ENCODE data around the gene EDC3.
"Not testable (repeated sequence)": the region's sequence is repeated elsewhere in the genome, so short reads cannot be mapped to it uniquely, and the experiment has no call there.

The EDC3 gene, protein sequence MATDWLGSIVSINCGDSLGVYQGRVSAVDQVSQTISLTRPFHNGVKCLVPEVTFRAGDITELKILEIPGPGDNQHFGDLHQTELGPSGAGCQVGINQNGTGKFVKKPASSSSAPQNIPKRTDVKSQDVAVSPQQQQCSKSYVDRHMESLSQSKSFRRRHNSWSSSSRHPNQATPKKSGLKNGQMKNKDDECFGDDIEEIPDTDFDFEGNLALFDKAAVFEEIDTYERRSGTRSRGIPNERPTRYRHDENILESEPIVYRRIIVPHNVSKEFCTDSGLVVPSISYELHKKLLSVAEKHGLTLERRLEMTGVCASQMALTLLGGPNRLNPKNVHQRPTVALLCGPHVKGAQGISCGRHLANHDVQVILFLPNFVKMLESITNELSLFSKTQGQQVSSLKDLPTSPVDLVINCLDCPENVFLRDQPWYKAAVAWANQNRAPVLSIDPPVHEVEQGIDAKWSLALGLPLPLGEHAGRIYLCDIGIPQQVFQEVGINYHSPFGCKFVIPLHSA

DNA sequence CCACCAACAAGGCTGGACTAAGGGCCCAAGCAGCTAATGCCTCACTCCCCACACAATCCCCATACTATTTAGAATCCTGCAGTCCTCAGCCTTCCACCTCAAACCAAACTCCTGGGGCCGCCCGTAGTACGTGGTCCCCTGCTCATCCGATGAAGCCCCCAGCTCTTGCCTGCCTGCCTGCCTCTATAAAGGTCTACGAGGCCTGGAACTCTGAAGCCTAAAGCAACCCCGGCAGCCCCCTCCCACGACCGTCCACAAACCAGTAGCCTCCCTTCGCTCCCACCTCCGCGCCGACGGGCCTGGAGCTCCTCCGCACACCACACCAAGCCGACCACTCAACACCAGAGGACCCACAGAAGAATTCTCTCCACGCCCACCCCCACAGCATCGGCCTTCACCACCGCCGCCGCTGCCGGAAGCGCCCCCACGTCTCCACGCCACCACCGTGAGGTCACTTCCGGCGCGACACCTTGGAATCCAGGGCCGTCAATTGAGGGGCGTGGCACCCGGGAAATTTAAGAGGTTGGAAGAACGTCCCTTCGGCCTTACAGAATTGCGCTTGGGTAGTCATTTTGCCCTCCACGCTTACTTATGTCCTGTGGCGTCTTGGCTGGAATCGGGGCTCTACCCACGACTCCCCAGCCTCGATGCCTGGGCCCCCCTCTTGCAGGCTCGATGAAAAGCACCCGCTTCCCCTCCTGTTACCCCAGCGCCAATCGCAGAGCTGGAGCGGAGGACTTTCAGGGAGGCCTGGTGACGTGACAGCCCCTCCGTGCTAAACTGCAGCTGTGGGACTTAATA is at the start of gene EDC3:
Gene EDC3 (minus strand): TSS at position 428 of the 801 bp plus-strand sequence. CDS start 20,900 bp downstream, outside the sequence.
- peak; percentile 75 for DNase-seq (ENCODE audit: low spot score)

DNA sequence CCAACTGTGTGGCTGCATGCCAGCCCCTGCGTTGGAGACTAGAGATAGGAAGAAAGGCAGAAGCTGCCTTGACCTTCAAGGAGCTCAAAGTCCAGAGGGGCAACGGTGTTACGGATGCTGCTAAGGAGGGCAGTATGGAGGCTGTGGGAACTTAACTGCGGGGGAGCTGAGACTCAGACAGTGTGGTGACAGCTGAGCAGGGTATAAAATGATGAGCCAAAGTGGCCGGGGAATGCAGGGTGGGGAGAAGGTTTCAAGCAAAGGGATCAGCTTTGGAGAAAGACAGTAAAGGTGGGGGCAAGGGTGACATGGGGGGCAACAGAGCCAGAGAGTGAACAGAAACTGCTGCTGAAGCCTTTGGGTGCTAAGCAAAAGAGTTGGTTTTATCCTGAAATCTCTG is 46.6 kb upstream of the EDC3 start:
- DNase-seq (ENCODE audit: low spot score) = no peak

DNA sequence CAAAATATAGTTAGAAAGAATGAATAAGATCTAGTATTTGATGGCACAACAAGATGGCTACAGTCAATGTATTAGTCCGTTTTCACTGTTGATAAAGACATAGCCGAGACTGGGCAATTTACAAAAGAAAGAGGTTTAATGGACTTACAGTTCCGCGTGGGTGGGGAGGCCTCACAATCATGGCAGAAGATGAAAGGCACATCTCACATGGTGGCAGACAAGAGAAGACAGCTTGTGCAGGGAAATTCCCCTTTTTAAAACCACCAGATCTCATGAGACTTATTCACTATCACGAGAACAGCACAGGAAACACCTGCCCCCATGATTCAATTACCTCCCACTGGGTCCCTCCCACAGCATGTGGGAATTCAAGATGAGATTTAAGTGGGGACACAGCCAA is 42.4 kb upstream of the EDC3 start:
- not testable (repeated sequence) for DNase-seq (ENCODE audit: low spot score)

- DNase-seq (ENCODE audit: low spot score) = no peak
These were observed 39.5 kb upstream of the EDC3 start for GRCh38 chr15:74735305-74735704.

- DNase-seq (ENCODE audit: low spot score) = no peak
These were observed 37.4 kb upstream of the EDC3 start for GRCh38 chr15:74733269-74733668.

DNA sequence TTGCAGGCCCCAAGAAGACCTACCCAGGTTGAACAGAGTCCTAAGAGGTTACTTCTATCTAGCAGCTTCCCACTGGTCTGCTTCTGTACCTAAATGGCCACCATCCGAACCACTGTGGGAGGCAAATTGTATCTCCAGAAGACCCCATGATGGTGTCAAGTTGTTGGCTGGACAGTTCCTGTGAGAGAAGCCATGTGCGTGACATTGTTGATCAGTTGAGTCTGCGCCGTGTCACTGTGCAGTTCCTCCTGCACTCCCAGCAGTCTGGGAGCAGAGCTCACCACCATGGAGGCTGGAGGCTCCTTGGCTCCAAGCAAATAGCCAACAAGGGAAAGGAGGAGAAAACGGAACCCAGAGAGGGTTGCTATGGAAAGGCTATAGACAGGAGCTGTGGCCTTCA is 37.0 kb upstream of the EDC3 start:
- DNase-seq (ENCODE audit: low spot score) = no peak

GRCh38 chr15:74730619-74731316 is 34.9 kb upstream of the EDC3 start:
- no peak for DNase-seq (ENCODE audit: low spot score)

DNA sequence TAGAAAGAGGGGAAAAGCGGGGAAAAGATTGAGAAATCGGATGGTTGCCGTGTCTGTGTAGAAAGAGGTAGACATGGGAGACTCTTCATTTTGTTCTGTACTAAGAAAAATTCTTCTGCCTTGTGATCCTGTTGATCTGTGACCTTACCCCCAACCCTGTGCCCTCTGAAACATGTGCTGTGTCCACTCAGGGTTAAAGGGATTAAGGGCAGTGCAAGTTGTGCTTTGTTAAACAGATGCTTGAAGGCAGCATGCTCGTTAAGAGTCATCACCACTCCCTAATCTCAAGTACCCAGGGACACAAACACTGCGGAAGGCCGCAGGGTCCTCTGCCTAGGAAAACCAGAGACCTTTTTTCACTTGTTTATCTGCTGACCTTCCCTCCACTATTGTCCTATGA is 33.5 kb upstream of the EDC3 start:
- DNase-seq (ENCODE audit: low spot score) = not testable (repeated sequence)

- not testable (repeated sequence) for DNase-seq (ENCODE audit: low spot score)
These were observed 32.9 kb upstream of the EDC3 start for GRCh38 chr15:74728699-74729098.

DNA sequence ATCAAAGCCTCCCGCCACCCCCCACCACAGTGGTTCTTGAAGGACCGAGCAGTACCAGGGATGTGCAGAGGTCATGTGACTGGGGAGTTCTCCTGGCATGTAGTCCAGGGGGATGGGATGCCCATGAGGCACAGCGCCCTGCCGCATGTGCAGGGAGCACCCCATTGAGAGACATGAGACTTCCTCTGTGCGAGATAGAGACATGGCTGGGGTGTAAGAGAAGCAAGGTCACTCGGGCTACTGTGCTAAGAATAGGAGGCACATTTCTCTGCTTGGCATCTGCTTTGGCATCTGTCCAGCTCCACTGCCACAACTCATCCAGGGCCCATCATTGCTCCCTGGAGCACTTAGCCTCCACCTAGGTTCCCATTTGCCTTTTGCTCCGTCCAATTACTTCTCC is 31.9 kb upstream of the EDC3 start:
- DNase-seq (ENCODE audit: low spot score) = no peak

- DNase-seq (ENCODE audit: low spot score) = no peak
These were observed 30.9 kb upstream of the EDC3 start for GRCh38 chr15:74726774-74727164.

- no peak for DNase-seq (ENCODE audit: low spot score)
These were observed 30.3 kb upstream of the EDC3 start for GRCh38 chr15:74725845-74726773.

GRCh38 chr15:74725225-74725774 is 29.5 kb upstream of the EDC3 start, which contains the start of gene CYP1A1:
TSS of gene CYP1A1 (minus strand) at chr15:74725528. CDS start at chr15:74723097, 2,431 bp downstream.
- DNase-seq (ENCODE audit: low spot score) = no peak

DNA sequence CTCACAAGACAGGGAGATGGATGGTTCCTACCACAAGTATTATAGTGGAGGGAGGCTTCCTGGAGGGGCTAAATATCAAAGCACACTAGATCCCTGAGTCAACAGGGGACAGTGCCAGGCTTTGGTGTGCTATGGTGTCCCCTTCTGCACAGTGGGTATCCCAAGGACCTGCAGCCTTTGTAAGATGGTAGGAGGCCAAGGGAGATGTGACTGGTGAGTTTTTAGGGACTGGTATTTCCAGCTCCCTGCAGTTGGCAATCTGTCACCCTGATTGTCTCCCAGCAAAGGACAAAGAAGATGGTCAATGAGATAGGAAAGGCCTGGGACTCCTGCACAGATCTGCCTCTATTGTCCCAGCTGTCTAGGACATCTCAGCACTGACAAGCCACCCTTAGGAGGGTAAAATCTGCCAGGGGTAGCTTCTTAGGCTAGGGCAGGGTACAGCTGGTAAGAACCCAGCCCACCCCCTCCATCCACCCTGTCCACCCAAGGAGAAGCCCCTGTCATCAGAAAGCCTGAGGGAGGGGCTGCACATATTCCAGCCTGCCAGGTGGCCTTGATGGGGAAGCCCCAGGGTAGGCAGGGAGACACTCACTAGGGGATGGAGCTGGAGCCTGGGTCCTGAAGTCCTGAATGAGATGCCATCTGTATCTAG is 28.9 kb upstream of the EDC3 start:
- DNase-seq (ENCODE audit: low spot score) = no peak

GRCh38 chr15:74723754-74724334 is 28.0 kb upstream of the EDC3 start:
- DNase-seq (ENCODE audit: low spot score) = no peak

- no peak for DNase-seq (ENCODE audit: low spot score)
These were observed 27.4 kb upstream of the EDC3 start for GRCh38 chr15:74723187-74723586.

- no peak for DNase-seq (ENCODE audit: low spot score)
These were observed 26.8 kb upstream of the EDC3 start for GRCh38 chr15:74722591-74722990.

DNA sequence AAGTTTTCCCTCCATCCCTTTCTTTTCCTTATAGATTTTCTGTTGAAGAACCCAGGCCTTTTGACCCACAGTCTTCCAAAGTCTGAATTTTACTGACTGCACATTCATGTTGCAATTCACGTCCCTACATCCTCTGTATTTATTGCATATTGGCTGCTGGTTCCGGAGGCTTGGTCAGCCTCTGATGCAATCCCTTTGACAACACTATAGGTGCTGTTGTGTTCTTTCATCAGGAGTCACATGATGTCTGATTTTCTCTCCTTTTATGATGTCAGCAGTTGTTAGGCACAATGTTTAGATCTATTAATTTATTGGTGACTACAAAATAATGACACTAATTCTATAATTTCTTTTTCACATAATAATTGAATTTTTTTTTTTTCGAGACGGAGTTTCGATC is 20.8 kb upstream of the EDC3 start:
- DNase-seq (ENCODE audit: low spot score) = no peak

DNA sequence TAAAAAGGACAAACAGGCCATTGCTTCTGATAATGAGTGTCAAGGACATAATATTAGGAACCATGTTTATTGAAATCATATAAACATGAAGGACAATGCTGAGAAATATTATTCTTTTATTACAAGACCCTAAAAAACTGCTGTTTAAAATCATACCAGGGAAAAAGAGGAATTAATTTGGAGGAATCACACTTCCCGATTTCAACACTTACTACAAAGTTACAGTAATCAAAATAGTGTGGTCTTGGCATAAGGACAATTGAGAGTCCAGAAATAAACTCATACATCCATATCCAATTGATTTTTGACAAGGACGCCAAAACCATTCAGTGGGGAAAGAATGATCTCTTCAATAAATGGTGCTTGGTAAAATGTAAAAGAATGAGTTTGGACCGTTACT is 16.5 kb upstream of the EDC3 start:
- DNase-seq (ENCODE audit: low spot score) = no peak

Data from hematopoietic multipotent progenitor cell treated with erythropoietin and hydrocortisone succinate and interleukin-3 and kit ligand, for 17 days (in vitro differentiated cells).